Activated naive CD4-positive, alpha-beta T cell treated with anti-CD3 and anti-CD28 coated beads, Interleukin-2, amount 50 U/mL, for 72 hours (primary cell): ENCODE measurements around the gene MLC1. TPM values are rescaled to one million over a fixed set of nuclear protein-coding genes. Genes with fewer than 3 reads are reported as not detected.

Source experiments
- ATAC-seq, 2 donors: fragments of 150-1000 bp; cut with Tn5 transposase; 2 replicates each; pipeline ENCODE4 v1.10.0; 2021; ENCODE audit warnings: mild to moderate bottlenecking in 2 of 2, moderate library complexity in 2 of 2
- DNase-seq, 2 donors: peaks; one replicate each; pipeline ENCODE4 v3.0.0; 2021 to 2022; ENCODE audit warnings: low spot score in 2 of 2
- H3K27ac Mint-ChIP-seq, 2 donors: one replicate each; pipeline ENCODE4 v1.8.0; 2022; ENCODE audit warnings: mild to moderate bottlenecking in 2 of 2, mixed read lengths in 2 of 2
- H3K36me3 Mint-ChIP-seq, 2 donors: one replicate each; pipeline ENCODE4 v1.8.0; 2022; ENCODE audit warnings: mixed read lengths in 2 of 2
- H3K9me3 Mint-ChIP-seq, 2 donors: one replicate each; pipeline ENCODE4 v1.8.0; 2022; ENCODE audit warnings: mixed read lengths in 2 of 2
- total RNA-seq, 2 donors: library from RNA; stranded (reverse); gene quantifications; one replicate each; pipeline ENCODE4 v1.2.3, GENCODE V29; 2022

MLC1 gene
- total RNA-seq, 2 donors from 2014 or later = 0.29 TPM; not detected in 1

DNA sequence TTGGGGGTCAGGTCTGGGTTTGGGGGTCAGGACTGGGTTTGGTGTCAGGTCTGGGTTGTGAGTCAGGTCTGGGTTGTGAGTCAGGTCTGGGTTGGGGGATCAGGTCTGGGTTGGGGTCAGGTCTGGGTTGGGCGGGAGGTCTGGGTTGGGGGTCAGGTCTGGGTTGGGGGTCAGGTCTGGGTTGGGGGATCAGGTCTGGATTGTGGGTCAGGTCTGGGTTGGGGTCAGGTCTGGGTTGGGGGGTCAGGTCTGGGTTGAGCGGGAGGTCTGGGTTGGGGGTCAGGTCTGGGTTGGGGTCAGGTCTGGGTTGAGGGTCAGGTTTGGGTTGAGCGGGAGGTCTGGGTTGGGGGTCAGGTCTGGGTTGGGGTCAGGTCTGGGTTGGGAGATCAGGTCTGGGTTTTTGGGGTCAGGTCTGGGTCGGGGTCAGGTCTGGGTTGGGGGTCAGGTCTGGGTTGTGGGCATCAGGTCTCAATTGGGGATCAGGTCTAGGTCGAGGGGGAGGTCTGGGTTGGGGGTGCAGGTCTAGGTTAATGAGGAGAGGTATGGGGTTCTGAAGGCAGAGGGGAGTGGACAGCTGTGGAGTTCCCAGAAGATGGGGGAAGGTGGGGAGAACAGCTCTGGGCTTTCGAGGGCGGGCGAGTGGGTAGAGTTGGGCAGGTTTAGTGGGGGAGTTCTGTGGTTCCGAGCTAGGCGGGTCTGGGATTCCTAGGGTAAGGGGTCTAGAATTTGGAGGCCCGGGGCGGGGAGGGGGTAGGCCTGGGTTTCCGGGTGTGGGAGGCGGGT lies 27.8 kb downstream of the MLC1 start:
- peaks cover 3 to 5% of the 10 kb centered on the region in 2 donors for H3K9me3 Mint-ChIP-seq
- H3K27ac Mint-ChIP-seq = no peak overlapping the region
- DNase-seq (no peak), ATAC-seq (no peak)
- peaks cover 0 to 9% of the 10 kb centered on the region in 2 donors for H3K36me3 Mint-ChIP-seq

DNA sequence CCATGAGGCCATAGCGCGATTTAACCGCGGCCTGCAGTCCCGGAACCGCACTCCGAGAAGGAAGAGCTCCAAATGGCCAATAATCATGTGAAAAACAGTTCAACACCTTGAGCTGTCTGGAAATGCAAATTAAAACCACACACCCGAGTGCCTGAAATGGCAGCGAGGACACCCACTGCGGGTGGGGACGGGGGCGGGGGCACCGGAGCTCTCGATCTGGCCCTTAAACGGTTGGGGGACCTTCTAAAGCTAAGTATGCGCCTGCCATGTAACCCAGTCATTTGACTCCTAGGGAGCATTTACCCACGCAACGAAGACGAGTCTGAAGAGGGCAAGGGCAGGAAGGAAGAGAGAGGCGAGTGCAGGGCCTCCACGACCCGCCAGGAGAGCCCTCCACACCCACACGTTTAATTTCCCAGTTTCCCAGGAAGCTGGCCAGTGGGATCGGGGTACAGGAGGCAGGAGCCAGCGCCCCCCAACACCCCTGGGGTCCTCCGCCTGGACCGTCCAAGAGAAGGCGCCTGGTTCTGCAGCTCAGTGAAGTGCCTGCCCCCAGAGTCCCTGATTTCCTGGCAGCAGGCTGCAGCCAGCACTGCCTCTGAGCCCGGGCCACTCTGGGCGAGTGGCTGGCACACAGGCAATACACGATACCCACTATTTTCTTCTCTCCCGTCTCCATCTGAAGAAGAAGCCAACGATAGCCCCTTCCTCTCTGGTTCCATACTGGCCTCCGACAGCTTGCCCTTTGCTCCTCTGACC lies 28.8 kb downstream of the MLC1 start:
- ATAC-seq (no peak), DNase-seq (no peak)
- H3K27ac Mint-ChIP-seq = no peak overlapping the region
- H3K9me3 Mint-ChIP-seq = peaks cover 3 to 5% of the 10 kb centered on the region in 2 donors
- H3K36me3 Mint-ChIP-seq = peaks cover 0 to 9% of the 10 kb centered on the region in 2 donors

GRCh38 chr22:50053861-50054260 lies 31.4 kb downstream of the MLC1 start:
- no peak overlapping the region for H3K27ac Mint-ChIP-seq
- H3K36me3 Mint-ChIP-seq = peaks cover 0 to 9% of the 10 kb centered on the region in 2 donors
- no peak for ATAC-seq

DNA sequence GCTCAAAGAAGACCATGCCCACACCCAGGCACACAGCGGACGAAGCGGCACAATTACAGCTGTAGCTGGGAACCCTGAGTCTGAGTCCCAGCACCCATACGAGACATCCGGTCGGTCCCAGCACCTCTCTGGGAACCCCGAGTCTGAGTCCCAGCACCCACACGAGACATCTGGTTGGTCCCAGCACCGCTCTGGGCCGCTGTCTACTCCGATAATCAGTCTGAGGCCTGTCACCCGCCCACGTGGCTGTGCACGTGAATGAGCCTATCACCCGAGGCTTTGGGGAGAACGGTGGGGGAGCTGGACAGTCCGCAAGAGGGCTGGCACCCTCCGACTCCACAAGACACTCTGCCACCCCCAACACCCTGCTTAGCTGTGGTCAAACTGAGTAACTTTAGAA lies 33.3 kb downstream of the MLC1 start:
- Mint-ChIP-seq H3K27ac (no peak overlapping the region), H3K36me3 (peaks cover 0 to 9% of the 10 kb centered on the region in 2 donors), H3K9me3 (peaks cover 3 to 5% of the 10 kb centered on the region in 2 donors)
- DNase-seq (no peak), ATAC-seq (no peak)

More at GRCh38 chr22:50053861-50054260, 31.4 kb downstream of the MLC1 start:
- DNase-seq = no peak
- peaks cover 3 to 5% of the 10 kb centered on the region in 2 donors for H3K9me3 Mint-ChIP-seq

GRCh38 chr22:50049299-50050195 lies 35.7 kb downstream of the MLC1 start:
- Mint-ChIP-seq H3K36me3 (peaks cover 0 to 9% of the 10 kb centered on the region in 2 donors), H3K9me3 (peaks cover 3 to 5% of the 10 kb centered on the region in 2 donors), H3K27ac (no peak overlapping the region)
- no peak for DNase-seq
- ATAC-seq = no peak

DNA sequence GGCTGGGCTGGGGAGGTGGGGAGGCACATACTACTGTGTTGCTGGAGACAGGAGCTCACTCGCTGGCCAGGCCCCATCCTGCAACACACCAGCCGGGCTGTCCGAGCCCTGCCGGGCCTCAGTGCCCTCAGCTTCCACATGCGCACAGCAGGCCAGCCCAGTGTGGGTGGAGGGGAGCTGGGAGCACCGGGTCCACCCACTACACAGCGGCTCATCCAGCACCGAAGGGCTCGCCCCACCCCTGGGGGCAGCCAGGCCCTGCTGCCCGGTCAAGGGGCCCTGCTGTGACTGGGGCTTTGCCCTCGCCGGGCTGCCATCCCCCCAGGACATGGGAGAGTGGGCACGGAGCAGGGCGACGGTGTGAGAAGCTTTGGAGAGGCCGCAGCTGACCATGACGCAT lies 36.4 kb downstream of the MLC1 start:
- DNase-seq (no peak), ATAC-seq (no peak)
- H3K36me3 Mint-ChIP-seq = peaks cover 0 to 6% of the 10 kb centered on the region in 2 donors
- peaks cover 2% of the 10 kb centered on the region in 2 donors for H3K9me3 Mint-ChIP-seq
- H3K27ac Mint-ChIP-seq = no peak overlapping the region

- Mint-ChIP-seq H3K36me3 (no peaks in the 10 kb centered on the region), H3K9me3 (no peaks in the 10 kb centered on the region), H3K27ac (no peak overlapping the region)
- ATAC-seq = no peak
- no peak for DNase-seq
Measured at GRCh38 chr22:50048061-50048765, 37.0 kb downstream of the MLC1 start.

- no peak for ATAC-seq
- Mint-ChIP-seq H3K27ac (no peak overlapping the region), H3K9me3 (no peaks in the 10 kb centered on the region), H3K36me3 (no peaks in the 10 kb centered on the region)
- no peak for DNase-seq
Measured at GRCh38 chr22:50047346-50047745, 37.9 kb downstream of the MLC1 start.

DNA sequence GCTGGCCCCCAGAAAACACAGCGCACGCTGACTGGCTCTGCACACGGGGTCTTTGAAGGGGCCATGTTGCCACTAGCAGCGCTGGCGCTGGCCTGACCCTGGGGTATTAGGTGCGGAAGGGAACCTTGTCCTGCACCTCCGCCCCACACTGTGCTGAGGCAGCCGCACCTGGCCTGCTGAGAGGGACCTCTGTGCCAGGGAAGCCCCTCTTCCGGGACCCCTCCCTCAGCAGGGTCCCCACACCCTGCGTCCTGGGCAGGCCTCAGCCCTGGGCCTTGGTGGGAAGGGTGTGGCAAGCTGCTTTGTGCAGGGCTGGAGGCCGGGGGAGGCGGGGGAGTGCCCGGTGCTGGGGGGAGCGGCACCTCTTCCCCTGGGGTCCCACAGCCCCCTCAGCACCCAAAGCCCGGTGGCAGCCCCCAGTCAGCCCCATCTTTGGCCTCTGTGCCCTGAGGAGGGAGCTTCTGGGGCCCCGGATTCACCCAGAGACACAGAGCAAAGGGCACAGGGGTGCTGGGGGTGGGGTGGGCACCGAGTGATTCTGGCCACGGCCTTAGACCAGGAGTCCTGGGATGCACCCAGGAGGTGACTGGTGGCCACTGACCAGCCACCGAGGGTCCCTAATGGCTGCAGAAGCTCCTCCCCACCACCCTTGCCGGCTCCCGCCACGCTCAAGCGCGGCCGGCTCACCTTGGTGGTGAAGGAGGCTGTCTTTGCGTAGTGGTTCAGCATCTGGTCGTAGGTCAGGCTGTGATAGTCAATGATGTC lies 38.6 kb downstream of the MLC1 start:
- DNase-seq = no peak
- Mint-ChIP-seq H3K9me3 (no peaks in the 10 kb centered on the region), H3K27ac (no peak overlapping the region), H3K36me3 (no peaks in the 10 kb centered on the region)
- no peak for ATAC-seq

DNA sequence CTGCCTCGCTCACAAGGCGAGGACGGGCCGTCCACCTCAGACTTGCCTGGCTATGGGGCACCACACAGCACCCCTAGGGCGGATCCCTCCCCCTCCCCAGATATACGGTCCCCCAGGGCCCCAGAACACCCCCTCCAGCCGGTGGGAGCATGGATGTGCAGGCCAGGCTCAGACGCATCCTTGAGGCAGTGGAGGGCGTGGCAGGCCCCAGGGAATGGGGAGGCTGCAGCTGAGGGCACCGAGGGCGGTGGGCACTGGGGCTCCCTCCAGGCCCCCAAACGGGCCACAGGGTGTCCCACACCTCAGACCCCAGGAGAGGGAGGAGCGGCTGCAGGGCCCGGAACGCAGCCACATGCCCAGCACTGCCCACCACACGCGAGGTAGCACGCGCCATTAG lies 39.2 kb downstream of the MLC1 start:
- Mint-ChIP-seq H3K27ac (no peak overlapping the region), H3K9me3 (no peaks in the 10 kb centered on the region), H3K36me3 (no peaks in the 10 kb centered on the region)
- DNase-seq (no peak), ATAC-seq (no peak)

GRCh38 chr22:50045211-50046018 lies 39.8 kb downstream of the MLC1 start:
- no peak overlapping the region for H3K27ac Mint-ChIP-seq
- ATAC-seq = no peak

DNA sequence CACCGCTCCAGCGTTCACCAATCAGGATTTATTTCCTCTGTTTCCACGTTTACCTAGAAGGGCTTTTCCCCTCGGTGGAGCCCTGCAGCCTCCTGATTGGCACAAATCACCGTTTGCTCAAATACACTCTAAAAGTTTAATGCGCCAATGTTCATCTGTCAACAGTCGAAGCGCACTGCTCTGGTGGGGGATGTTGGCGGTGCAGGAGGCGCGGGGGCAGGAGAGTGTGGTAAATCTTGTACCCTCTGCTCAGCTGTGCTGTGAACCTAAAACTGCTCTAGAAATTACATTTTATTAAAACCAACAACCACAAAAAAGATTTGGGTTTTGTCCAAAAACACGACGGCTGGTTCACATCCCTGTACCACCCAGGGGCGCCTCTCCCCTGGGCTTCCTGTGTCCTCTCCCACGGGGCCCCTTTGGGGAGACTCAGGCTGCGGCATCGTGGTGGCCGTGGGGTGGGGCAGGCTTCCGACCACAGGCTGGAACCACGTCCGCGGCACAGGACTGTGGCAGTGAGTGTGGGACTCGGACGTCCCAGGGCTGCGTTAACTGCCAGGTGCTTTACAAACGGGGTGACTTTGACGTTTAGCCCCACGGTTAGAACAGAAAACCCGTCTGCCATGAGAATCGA lies 40.6 kb downstream of the MLC1 start:
- Mint-ChIP-seq H3K36me3 (no peaks in the 10 kb centered on the region), H3K27ac (no peak overlapping the region), H3K9me3 (no peaks in the 10 kb centered on the region)
- DNase-seq (no peak), ATAC-seq (peak; percentile 34 to 43)

More at GRCh38 chr22:50045211-50046018, 39.8 kb downstream of the MLC1 start:
- Mint-ChIP-seq H3K9me3 (no peaks in the 10 kb centered on the region), H3K36me3 (no peaks in the 10 kb centered on the region)
- DNase-seq = no peak

DNA sequence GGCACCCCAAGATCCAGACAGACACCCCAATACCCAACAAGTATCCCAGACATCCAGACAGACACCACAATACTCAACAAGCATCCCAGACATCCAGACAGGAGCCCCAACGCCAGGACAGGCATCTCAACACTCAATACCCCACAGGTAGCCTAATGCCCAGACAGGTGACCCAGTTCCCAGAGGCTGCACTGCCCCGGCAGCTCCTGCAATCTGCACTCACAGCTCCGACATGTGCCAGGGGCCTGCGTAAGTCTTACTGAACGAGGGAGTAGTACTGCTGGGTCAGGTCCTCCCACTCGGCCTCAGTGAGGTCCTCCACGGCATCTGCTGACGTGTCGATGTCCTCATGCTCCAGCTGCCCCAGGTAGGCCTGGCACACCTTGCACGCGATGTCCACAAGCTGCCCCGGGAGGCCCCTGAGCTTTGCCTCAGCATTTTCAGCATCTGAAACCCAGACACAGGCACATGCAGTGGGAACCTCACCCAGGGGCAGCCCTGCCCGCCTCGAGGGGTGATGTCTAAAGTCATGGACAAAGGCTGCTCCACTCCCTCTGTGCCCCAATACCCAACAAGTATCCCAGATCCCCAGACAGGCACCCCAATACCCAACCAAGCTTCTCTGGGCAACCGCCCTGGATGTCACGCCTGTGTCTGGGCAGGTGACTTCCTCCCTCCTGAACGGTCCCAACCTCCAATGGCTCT lies 43.7 kb downstream of the MLC1 start:
- DNase-seq = no peak

GRCh38 chr22:50040717-50041116 lies 44.5 kb downstream of the MLC1 start:
- ATAC-seq = no peak
- H3K27ac Mint-ChIP-seq = no peak overlapping the region
- no peak for DNase-seq
- peaks cover 0 to 3% of the 10 kb centered on the region in 2 donors for H3K9me3 Mint-ChIP-seq
- H3K36me3 Mint-ChIP-seq = peaks cover 0 to 4% of the 10 kb centered on the region in 2 donors

More for the DNA sequence above, 43.7 kb downstream of the MLC1 start:
- peaks cover 0 to 3% of the 10 kb centered on the region in 2 donors for H3K9me3 Mint-ChIP-seq
- H3K27ac Mint-ChIP-seq = no peak overlapping the region
- H3K36me3 Mint-ChIP-seq = peaks cover 0 to 4% of the 10 kb centered on the region in 2 donors
- ATAC-seq = no peak
